DND-41 (cell line): Measurements from ENCODE around the gene SEC16A.

Source experiments
- ATAC-seq: fragments of 200-7000 bp; cut with Tn5 transposase; 3 replicates; pipeline ENCODE4 v1.9.1; 2021; ENCODE audit warnings: low read depth; ENCODE audit not compliant: insufficient read depth
- DNase-seq: peaks from one replicate; pipeline ENCODE4 v3.0.0-alpha.2; 2020
- H2AFZ ChIP-seq: 2 replicates; pipeline ENCODE4 v1.6.0; 2012; ENCODE audit warnings: low read depth, low read length
- H3K27ac ChIP-seq: 2 replicates; pipeline ENCODE4 v1.5.1; 2012; ENCODE audit warnings: low read length, inconsistent platforms
- H3K27me3 ChIP-seq: fragments of 200-600 bp; sonication (generic); 2 replicates; pipeline ENCODE4 v1.6.0; 2012; ENCODE audit warnings: low read length, mild to moderate bottlenecking, inconsistent platforms; ENCODE audit not compliant: insufficient read depth, poor library complexity
- H3K36me3 ChIP-seq: 2 replicates; pipeline ENCODE4 v1.5.1; 2012; ENCODE audit warnings: low read length, inconsistent platforms; ENCODE audit not compliant: insufficient read depth
- H3K4me1 ChIP-seq: 2 replicates; pipeline ENCODE4 v1.5.1; 2012; ENCODE audit warnings: mild to moderate bottlenecking, low read length; ENCODE audit not compliant: insufficient read depth
- H3K4me2 ChIP-seq: 2 replicates; pipeline ENCODE4 v1.6.0; 2012; ENCODE audit warnings: mild to moderate bottlenecking, moderate library complexity, low read length, inconsistent platforms; ENCODE audit not compliant: insufficient read depth
- H3K4me3 ChIP-seq, 2 experiments: fragments of 200-600 bp in 1 of 2; shearing (Covaris generic) in 1 of 2; 2 replicates each; pipeline ENCODE4 v1.5.1; 2012 to 2016; ENCODE audit warnings: inconsistent platforms in 2 of 2, low read length in 2 of 2, mild to moderate bottlenecking in 2 of 2, low read depth in 1 of 2, moderate library complexity in 1 of 2
- H3K79me2 ChIP-seq: 2 replicates; pipeline ENCODE4 v1.6.0; 2012; ENCODE audit warnings: low read length, inconsistent platforms; ENCODE audit not compliant: insufficient read depth
- H3K9ac ChIP-seq: 2 replicates; pipeline ENCODE4 v1.6.0; 2012; ENCODE audit warnings: low read depth, mild to moderate bottlenecking, inconsistent platforms, low read length, moderate library complexity
- H3K9me3 ChIP-seq: 2 replicates; pipeline ENCODE4 v1.5.1; 2012; ENCODE audit warnings: low read length, moderate library complexity, mild to moderate bottlenecking, inconsistent platforms; ENCODE audit not compliant: insufficient read depth, severe bottlenecking
- H4K20me1 ChIP-seq: 2 replicates; pipeline ENCODE4 v1.6.0; 2012; ENCODE audit warnings: low read length; ENCODE audit not compliant: insufficient read depth
- CTCF ChIP-seq: IDR thresholded peaks from 2 replicates; pipeline ENCODE4 v1.5.1; 2012; ENCODE audit warnings: borderline replicate concordance, low read length, moderate library complexity, mild to moderate bottlenecking; ENCODE audit not compliant: poor library complexity, severe bottlenecking; ENCODE audit errors: extremely low read depth
- EZH2 ChIP-seq: IDR thresholded peaks from 3 replicates; pipeline ENCODE4 v1.6.1; 2012; ENCODE audit warnings: borderline replicate concordance, low read depth, mild to moderate bottlenecking, moderate library complexity, low read length, inconsistent platforms; ENCODE audit not compliant: severe bottlenecking

The SEC16A gene

GRCh38 chr9:136419092-136419420, 63.8 kb downstream of the SEC16A start:
- H2AFZ ChIP-seq, result no peak overlapping the region
- H3K27ac ChIP-seq, result no peak overlapping the region
- H4K20me1 ChIP-seq, result peaks cover 6% of the 10 kb centered on the region; the same call in 1 of the 2 replicates
- H3K4me2 ChIP-seq, result no peak overlapping the region
- no peak overlapping the region for H3K9ac ChIP-seq
- DNase-seq, result no peak
- ATAC-seq, result no peak
- H3K79me2 ChIP-seq, result peaks cover 3% of the 10 kb centered on the region; the same call in 1 of the 2 replicates
- TF ChIP-seq EZH2, result no peak
- no peak for TF ChIP-seq CTCF
- H3K4me1 ChIP-seq, result no peaks in the 10 kb centered on the region
- no peak overlapping the region for H3K4me3 ChIP-seq
- H3K36me3 ChIP-seq, result peaks cover 91% of the 10 kb centered on the region
- no peaks in the 10 kb centered on the region for H3K9me3 ChIP-seq
- no peaks in the 10 kb centered on the region for H3K27me3 ChIP-seq

- no peak for ATAC-seq
- Histone ChIP-seq H3K4me3 (no peak overlapping the region), H3K4me1 (no peaks in the 10 kb centered on the region), H3K9me3 (no peaks in the 10 kb centered on the region), H3K27ac (no peak overlapping the region), H3K9ac (no peak overlapping the region), H4K20me1 (peaks cover 11% of the 10 kb centered on the region; the same call in 1 of the 2 replicates), H3K4me2 (no peak overlapping the region), H2AFZ (no peak overlapping the region), H3K27me3 (no peaks in the 10 kb centered on the region), H3K79me2 (peaks cover 9% of the 10 kb centered on the region), H3K36me3 (peaks cover 92% of the 10 kb centered on the region)
- no peak for TF ChIP-seq CTCF
- no peak for TF ChIP-seq EZH2
- no peak for DNase-seq
Measured at GRCh38 chr9:136418182-136419091, 64.4 kb downstream of the SEC16A start.

- Histone ChIP-seq H3K4me1 (peaks cover 12% of the 10 kb centered on the region), H3K36me3 (peaks cover 91% of the 10 kb centered on the region), H3K4me3 (no peak overlapping the region), H3K9me3 (no peaks in the 10 kb centered on the region), H3K79me2 (peaks cover 23% of the 10 kb centered on the region), H2AFZ (no peak overlapping the region), H3K4me2 (no peak overlapping the region), H4K20me1 (peaks cover 16% of the 10 kb centered on the region; the same call in 1 of the 2 replicates), H3K27ac (no peak overlapping the region), H3K9ac (no peak overlapping the region), H3K27me3 (no peaks in the 10 kb centered on the region)
- ATAC-seq, result no peak
- TF ChIP-seq CTCF (no peak), EZH2 (no peak)
- DNase-seq, result no peak
Measured at GRCh38 chr9:136416914-136417313, 65.9 kb downstream of the SEC16A start.
